Suprapubic skin (tissue), 4 donors: ENCODE measurements around the gene SPRYD3.

Source experiments
- CTCF ChIP-seq, 2 donors: fragments of 200-600 bp in 1 of 2; fragments of 450-650 bp in 1 of 2; sonication (generic) in 1 of 2; IDR thresholded peaks; one replicate each; pipeline ENCODE4 v1.5.1; 2016 to 2019; ENCODE audit warnings: antibody characterized with exemption in 2 of 2, mild to moderate bottlenecking in 1 of 2, moderate library complexity in 1 of 2
- EP300 ChIP-seq: sonication (generic); formaldehyde crosslinking; IDR thresholded peaks from one replicate; pipeline ENCODE4 v1.6.1; 2017; ENCODE audit warnings: antibody characterized with exemption
- POLR2A ChIP-seq, 2 donors: fragments of 450-650 bp; IDR thresholded peaks; one replicate each; pipeline ENCODE4 v1.6.1; 2017; ENCODE audit warnings: antibody characterized with exemption in 2 of 2, mild to moderate bottlenecking in 2 of 2, moderate library complexity in 2 of 2
- POLR2AphosphoS5 ChIP-seq, 3 donors: sonication (generic); formaldehyde crosslinking; IDR thresholded peaks; one replicate each; pipeline ENCODE4 v1.6.1; 2017; ENCODE audit warnings: antibody characterized with exemption in 3 of 3

- no peak for TF ChIP-seq CTCF (IDR thresholded peaks at IDR 0.05)
- peak in 1 of 3 donors; percentile 21 for TF ChIP-seq POLR2AphosphoS5 (IDR thresholded peaks at IDR 0.05)
- no peak for TF ChIP-seq POLR2A (IDR thresholded peaks at IDR 0.05)
- TF ChIP-seq EP300: no peak
Measured at GRCh38 chr12:53048033-53048779, 31.0 kb downstream of the SPRYD3 start.
